Activated naive CD8-positive, alpha-beta T cell treated with anti-CD3 and anti-CD28 coated beads, Interleukin-2, amount 50 U/mL, for 24 hours (primary cell): ENCODE measurements around the gene HOXB7.
A peak's percentile ranks its signal among the peaks of the same experiment; 100 is the strongest.

Source experiments
- ATAC-seq: fragments of 150-1000 bp; cut with Tn5 transposase; one replicate; pipeline ENCODE4 v1.10.0; 2021
- DNase-seq: peaks from one replicate; pipeline ENCODE4 v3.0.0; 2021
- H3K27ac Mint-ChIP-seq: one replicate; pipeline ENCODE4 v1.8.0; 2021; ENCODE audit warnings: mild to moderate bottlenecking, mixed read lengths
- H3K27me3 Mint-ChIP-seq: one replicate; pipeline ENCODE4 v1.8.0; 2021; ENCODE audit warnings: mixed read lengths
- H3K36me3 Mint-ChIP-seq: one replicate; pipeline ENCODE4 v1.8.0; 2021; ENCODE audit warnings: low read depth, mixed read lengths
- H3K4me1 Mint-ChIP-seq: one replicate; pipeline ENCODE4 v1.8.0; 2021; ENCODE audit warnings: mixed read lengths
- H3K4me3 Mint-ChIP-seq: one replicate; pipeline ENCODE4 v1.8.0; 2021; ENCODE audit warnings: mild to moderate bottlenecking, moderate library complexity, mixed read lengths
- H3K9me3 Mint-ChIP-seq: one replicate; pipeline ENCODE4 v1.8.0; 2021; ENCODE audit warnings: mixed read lengths

Gene HOXB7

GRCh38 chr17:48600244-48601098, 10.3 kb downstream of the HOXB7 start:
- no peak overlapping the region for H3K4me3 Mint-ChIP-seq
- H3K27me3 Mint-ChIP-seq, result peaks cover 89% of the 10 kb centered on the region
- no peaks in the 10 kb centered on the region for H3K36me3 Mint-ChIP-seq
- peaks cover 30% of the 10 kb centered on the region for H3K4me1 Mint-ChIP-seq
- no peaks in the 10 kb centered on the region for H3K9me3 Mint-ChIP-seq
- H3K27ac Mint-ChIP-seq, result no peak overlapping the region
- DNase-seq, result no peak
- no peak for ATAC-seq

GRCh38 chr17:48599354-48599753, 11.5 kb downstream of the HOXB7 start:
- no peak for ATAC-seq
- H3K27me3 Mint-ChIP-seq, result peaks cover 90% of the 10 kb centered on the region
- H3K36me3 Mint-ChIP-seq, result no peaks in the 10 kb centered on the region
- no peak for DNase-seq
- H3K27ac Mint-ChIP-seq, result no peak overlapping the region
- H3K4me3 Mint-ChIP-seq, result no peak overlapping the region
- peaks cover 26% of the 10 kb centered on the region for H3K4me1 Mint-ChIP-seq
- no peaks in the 10 kb centered on the region for H3K9me3 Mint-ChIP-seq

- H3K27me3 Mint-ChIP-seq, result peaks cover 88% of the 10 kb centered on the region
- peak overlapping the region; percentile 58 for H3K4me3 Mint-ChIP-seq
- no peaks in the 10 kb centered on the region for H3K9me3 Mint-ChIP-seq
- ATAC-seq (no peak), DNase-seq (no peak)
- no peak overlapping the region for H3K27ac Mint-ChIP-seq
- H3K36me3 Mint-ChIP-seq, result no peaks in the 10 kb centered on the region
- H3K4me1 Mint-ChIP-seq, result peaks cover 26% of the 10 kb centered on the region
These were observed 12.1 kb downstream of the HOXB7 start for GRCh38 chr17:48598736-48599135.

- DNase-seq, result no peak
- Mint-ChIP-seq H3K4me1 (peaks cover 29% of the 10 kb centered on the region), H3K27me3 (peaks cover 85% of the 10 kb centered on the region), H3K9me3 (no peaks in the 10 kb centered on the region), H3K4me3 (peak overlapping the region; percentile 58), H3K27ac (peak overlapping the region; percentile 18), H3K36me3 (no peaks in the 10 kb centered on the region)
- ATAC-seq, result peak; percentile 22
These were observed 12.8 kb downstream of the HOXB7 start for GRCh38 chr17:48597778-48598631.

GRCh38 chr17:48597528-48597777, 13.4 kb downstream of the HOXB7 start:
- ATAC-seq (no peak), DNase-seq (no peak)
- peak overlapping the region; percentile 18 for H3K27ac Mint-ChIP-seq
- no peaks in the 10 kb centered on the region for H3K36me3 Mint-ChIP-seq
- no peaks in the 10 kb centered on the region for H3K9me3 Mint-ChIP-seq
- H3K4me3 Mint-ChIP-seq, result peak overlapping the region; percentile 58
- peaks cover 83% of the 10 kb centered on the region for H3K27me3 Mint-ChIP-seq
- H3K4me1 Mint-ChIP-seq, result peaks cover 35% of the 10 kb centered on the region

- Mint-ChIP-seq H3K36me3 (no peaks in the 10 kb centered on the region), H3K27ac (no peak overlapping the region), H3K4me3 (peak overlapping the region; percentile 58), H3K27me3 (peaks cover 83% of the 10 kb centered on the region), H3K9me3 (no peaks in the 10 kb centered on the region), H3K4me1 (peaks cover 34% of the 10 kb centered on the region)
- ATAC-seq, result peak; percentile 12
- no peak for DNase-seq
These were observed 13.9 kb downstream of the HOXB7 start for GRCh38 chr17:48596735-48597527.

- Mint-ChIP-seq H3K4me1 (peaks cover 36% of the 10 kb centered on the region), H3K27ac (no peak overlapping the region), H3K27me3 (peaks cover 83% of the 10 kb centered on the region), H3K9me3 (no peaks in the 10 kb centered on the region), H3K4me3 (peak overlapping the region; percentile 58), H3K36me3 (no peaks in the 10 kb centered on the region)
- DNase-seq (no peak), ATAC-seq (no peak)
These were observed 14.7 kb downstream of the HOXB7 start for GRCh38 chr17:48596000-48596734.

GRCh38 chr17:48595278-48595999, 15.4 kb downstream of the HOXB7 start:
- no peaks in the 10 kb centered on the region for H3K9me3 Mint-ChIP-seq
- ATAC-seq (no peak), DNase-seq (no peak)
- H3K36me3 Mint-ChIP-seq, result no peaks in the 10 kb centered on the region
- no peak overlapping the region for H3K27ac Mint-ChIP-seq
- H3K4me3 Mint-ChIP-seq, result no peak overlapping the region
- H3K27me3 Mint-ChIP-seq, result peaks cover 83% of the 10 kb centered on the region
- peaks cover 36% of the 10 kb centered on the region for H3K4me1 Mint-ChIP-seq

GRCh38 chr17:48594538-48595277, 16.1 kb downstream of the HOXB7 start:
- H3K27me3 Mint-ChIP-seq, result peaks cover 83% of the 10 kb centered on the region
- H3K36me3 Mint-ChIP-seq, result no peaks in the 10 kb centered on the region
- H3K27ac Mint-ChIP-seq, result no peak overlapping the region
- no peaks in the 10 kb centered on the region for H3K9me3 Mint-ChIP-seq
- H3K4me3 Mint-ChIP-seq, result no peak overlapping the region
- DNase-seq (no peak), ATAC-seq (no peak)
- peaks cover 43% of the 10 kb centered on the region for H3K4me1 Mint-ChIP-seq

- Mint-ChIP-seq H3K4me1 (peaks cover 46% of the 10 kb centered on the region), H3K27ac (no peak overlapping the region), H3K4me3 (peak overlapping the region; percentile 75), H3K9me3 (no peaks in the 10 kb centered on the region), H3K27me3 (peaks cover 84% of the 10 kb centered on the region), H3K36me3 (no peaks in the 10 kb centered on the region)
- DNase-seq (peak; percentile 88), ATAC-seq (peak; percentile 59)
These were observed 16.8 kb downstream of the HOXB7 start for GRCh38 chr17:48593840-48594537.

- Mint-ChIP-seq H3K27me3 (peaks cover 84% of the 10 kb centered on the region), H3K27ac (no peak within 1 kb of the TSS), H3K4me3 (peak within 1 kb of the TSS; percentile 75), H3K36me3 (no peaks in the 10 kb centered on the region), H3K9me3 (no peaks in the 10 kb centered on the region), H3K4me1 (peaks cover 44% of the 10 kb centered on the region)
- no peak for ATAC-seq
- DNase-seq, result no peak
These were observed 17.5 kb downstream of the HOXB7 start, which contains the start of gene HOXB5 for GRCh38 chr17:48593126-48593829. TSS of gene HOXB5 (minus strand) at chr17:48593779. CDS start at chr17:48593682, 97 bp downstream.

GRCh38 chr17:48592577-48592976, 18.2 kb downstream of the HOXB7 start:
- Mint-ChIP-seq H3K36me3 (no peaks in the 10 kb centered on the region), H3K4me1 (peaks cover 40% of the 10 kb centered on the region)
- no peak for ATAC-seq

More at GRCh38 chr17:48592577-48592976, 18.2 kb downstream of the HOXB7 start:
- Mint-ChIP-seq H3K27ac (no peak overlapping the region), H3K9me3 (no peaks in the 10 kb centered on the region), H3K27me3 (peaks cover 85% of the 10 kb centered on the region), H3K4me3 (peak overlapping the region; percentile 75)
- peak; percentile 35 for DNase-seq
